ENCODE data around the gene RSPH6A. TPM values are rescaled to one million over a fixed set of nuclear protein-coding genes. Genes with fewer than 3 reads are reported as not detected.

Gene RSPH6A
- total and polyA plus RNA-seq, 2 of the 13 experiments (the other 11 are each of a cell fraction or from before 2014, with no cell fraction given) = 0.07 TPM; not detected in 1

DNA sequence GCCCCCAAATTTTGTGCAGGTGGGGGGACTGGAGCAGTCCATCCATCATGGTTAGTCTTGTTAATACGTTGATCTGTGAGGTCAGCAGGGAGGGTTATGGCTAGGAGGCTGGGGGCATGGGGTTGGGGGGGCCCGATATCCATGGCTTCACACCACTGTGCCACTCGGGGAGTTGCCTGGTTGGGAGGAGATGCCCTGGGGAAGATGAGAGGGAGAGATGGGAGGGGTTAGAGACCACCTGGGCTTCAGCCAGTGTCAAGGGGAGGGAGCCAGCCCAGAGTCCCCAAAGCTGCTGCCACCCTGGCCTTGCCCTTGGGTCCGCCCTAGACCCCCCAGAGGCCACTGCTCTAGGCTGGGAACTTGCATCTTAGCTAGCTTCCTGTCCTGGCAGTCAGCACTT lies 31.0 kb downstream of the RSPH6A start (continued):
- TF ChIP-seq, protein P1, sequence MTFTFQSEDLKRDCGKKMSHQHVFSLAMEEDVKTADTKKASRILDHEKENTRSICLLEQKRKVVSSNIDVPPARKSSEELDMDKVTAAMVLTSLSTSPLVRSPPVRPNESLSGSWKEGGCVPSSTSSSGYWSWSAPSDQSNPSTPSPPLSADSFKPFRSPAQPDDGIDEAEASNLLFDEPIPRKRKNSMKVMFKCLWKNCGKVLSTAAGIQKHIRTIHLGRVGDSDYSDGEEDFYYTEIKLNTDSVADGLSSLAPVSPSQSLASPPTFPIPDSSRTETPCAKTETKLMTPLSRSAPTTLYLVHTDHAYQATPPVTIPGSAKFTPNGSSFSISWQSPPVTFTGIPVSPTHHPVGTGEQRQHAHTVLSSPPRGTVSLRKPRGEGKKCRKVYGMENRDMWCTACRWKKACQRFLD (CRISPR knock-in tag; IDR thresholded peaks at IDR 0.05; ENCODE audit: borderline replicate concordance) = no peak
- TF ChIP-seq MED8 (CRISPR knock-in tag; IDR thresholded peaks at IDR 0.05; ENCODE audit: insufficient replicate concordance) = no peak
- TF ChIP-seq ZNF441 (CRISPR knock-in tag; IDR thresholded peaks at IDR 0.05; ENCODE audit: borderline replicate concordance) = no peak
- TF ChIP-seq, protein P2, sequence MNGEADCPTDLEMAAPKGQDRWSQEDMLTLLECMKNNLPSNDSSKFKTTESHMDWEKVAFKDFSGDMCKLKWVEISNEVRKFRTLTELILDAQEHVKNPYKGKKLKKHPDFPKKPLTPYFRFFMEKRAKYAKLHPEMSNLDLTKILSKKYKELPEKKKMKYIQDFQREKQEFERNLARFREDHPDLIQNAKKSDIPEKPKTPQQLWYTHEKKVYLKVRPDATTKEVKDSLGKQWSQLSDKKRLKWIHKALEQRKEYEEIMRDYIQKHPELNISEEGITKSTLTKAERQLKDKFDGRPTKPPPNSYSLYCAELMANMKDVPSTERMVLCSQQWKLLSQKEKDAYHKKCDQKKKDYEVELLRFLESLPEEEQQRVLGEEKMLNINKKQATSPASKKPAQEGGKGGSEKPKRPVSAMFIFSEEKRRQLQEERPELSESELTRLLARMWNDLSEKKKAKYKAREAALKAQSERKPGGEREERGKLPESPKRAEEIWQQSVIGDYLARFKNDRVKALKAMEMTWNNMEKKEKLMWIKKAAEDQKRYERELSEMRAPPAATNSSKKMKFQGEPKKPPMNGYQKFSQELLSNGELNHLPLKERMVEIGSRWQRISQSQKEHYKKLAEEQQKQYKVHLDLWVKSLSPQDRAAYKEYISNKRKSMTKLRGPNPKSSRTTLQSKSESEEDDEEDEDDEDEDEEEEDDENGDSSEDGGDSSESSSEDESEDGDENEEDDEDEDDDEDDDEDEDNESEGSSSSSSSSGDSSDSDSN (CRISPR knock-in tag; IDR thresholded peaks at IDR 0.05) = no peak
- no peak for TF ChIP-seq SOX5 (CRISPR knock-in tag; IDR thresholded peaks at IDR 0.05; ENCODE audit: borderline replicate concordance)

DNA sequence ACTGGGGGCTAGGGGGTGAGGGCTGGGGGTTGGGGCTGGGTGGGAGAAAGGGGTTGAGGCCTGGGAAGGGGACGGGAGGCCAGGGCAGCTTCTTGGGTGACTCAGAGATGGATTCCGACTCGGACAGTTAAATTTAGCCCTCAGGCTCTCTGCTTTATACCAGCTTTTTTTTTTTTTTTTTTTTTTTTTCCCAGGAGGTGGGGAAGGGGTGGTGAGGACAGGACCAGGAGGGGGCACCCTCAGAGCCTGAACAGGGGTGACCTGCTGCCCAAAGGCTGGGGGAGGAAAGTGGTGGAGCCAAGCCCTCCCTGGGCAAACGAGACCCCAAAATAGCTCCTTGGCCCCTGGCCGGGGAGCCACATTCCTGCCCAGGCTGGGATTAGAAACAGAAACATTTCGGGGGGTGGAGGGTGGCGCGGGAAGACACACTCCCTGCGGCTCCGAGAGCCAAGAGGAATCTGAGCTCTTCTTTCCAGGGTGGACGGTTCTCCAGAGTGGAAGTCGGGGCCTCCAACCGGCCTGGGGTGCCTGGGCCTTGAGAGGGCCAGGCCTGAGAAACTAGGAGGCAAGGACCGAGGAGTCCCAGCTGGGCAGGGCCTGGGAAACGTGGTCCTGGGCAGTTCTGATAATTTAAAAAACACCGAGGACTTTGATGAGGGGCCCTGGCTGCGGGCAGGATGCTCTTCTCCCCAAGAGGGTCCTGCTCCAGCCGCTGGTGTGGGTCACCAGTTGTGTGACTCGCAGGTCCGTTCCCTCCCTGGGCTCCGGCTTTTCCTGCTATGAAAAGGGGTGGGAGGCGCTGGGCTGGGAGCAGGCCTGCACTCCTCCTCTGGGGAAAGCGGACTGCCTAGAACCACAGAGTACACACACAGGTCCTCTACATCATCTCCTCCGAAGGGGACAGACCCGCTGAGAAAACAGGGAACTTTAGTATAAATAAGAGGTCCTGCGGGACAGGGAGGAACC lies 32.0 kb downstream of the RSPH6A start:
- in situ Hi-C loops (cut with HindIII; ENCODE audit: extremely low pct_ligation_motif_present, low pct_unique_long_range_greater_than_20kb) = no loop called here
- no peak for DNase-seq (ENCODE audit: low spot score)
- H2AFZ ChIP-seq (ENCODE audit: low read length) = no peak overlapping the region
- no peak overlapping the region for H3K27ac ChIP-seq (ENCODE audit: extremely low read length, insufficient read depth, low read length)
- H3K4me3 ChIP-seq (replicated peaks in 1 of 3; ENCODE audit: insufficient read depth in 1 of 3, low read depth in 2 of 3, low read length in 3 of 3) = no peak overlapping the region
- 89% methylated on average over 23 of the region's 26 CpGs for WGBS (ENCODE audit: low lambda C conversion rate)
- H4K20me1 ChIP-seq (ENCODE audit: insufficient read depth, low read length) = peaks cover 4% of the 10 kb centered on the region; the same call in 1 of the 2 replicates
- no peak overlapping the region for H3K9ac ChIP-seq (ENCODE audit: insufficient read depth, low read depth, low read length)
- no peak overlapping the region for H3K4me2 ChIP-seq (ENCODE audit: low read depth, low read length)
- TF ChIP-seq AGO2 (optimal IDR thresholded peaks at IDR 0.05; ENCODE audit: low read depth, low read length) (peak; percentile 57), ZNF547 (CRISPR knock-in tag; IDR thresholded peaks at IDR 0.05) (no peak)
- H3K36me3 ChIP-seq (replicated peaks in 1 of 2; ENCODE audit: control insufficient read depth in 1 of 2, insufficient read depth in 2 of 2, low read length in 2 of 2) = peaks cover 2 to 11% of the 10 kb centered on the region in 2 experiments; a peak in 2 of 5 replicates
- intact Hi-C loops (cut with micrococcal nuclease; ENCODE audit: unreplicated experiment) = no loop called here
- no peaks in the 10 kb centered on the region; a peak in 1 of 5 replicates for H3K27me3 ChIP-seq (ENCODE audit: control insufficient read depth in 1 of 2, insufficient read depth in 2 of 2, low read length in 2 of 2)
- no peak for FAIRE-seq
- POLR2A ChIA-PET = interaction anchor here (0.5 to 4.7 kb wide), 4 partner anchors 11 to 103 kb away, joined by 3 to 53 read pairs (median 4); partner anchors contain the start of genes IRF2BP1 and SIX5
- ATAC-seq = no peak
- no TSS peak for BruUV-seq (replicated peaks)
- peaks cover 35% of the 10 kb centered on the region for H3K4me1 ChIP-seq (ENCODE audit: insufficient read depth, low read length)
- H3K9me3 ChIP-seq (ENCODE audit: low read length) = no peaks in the 10 kb centered on the region
- CTCF ChIA-PET (ENCODE audit: low intra/inter-chr PET ratio, low total read pairs) = no interaction called here
- no peaks in the 10 kb centered on the region for H3K79me2 ChIP-seq (ENCODE audit: insufficient read depth, low read length)

All from HepG2 (cell line).